GM21723 (cell line): ENCODE data around the gene ARSB.
"Not testable (repeated sequence)": the region's sequence is repeated elsewhere in the genome, so short reads cannot be mapped to it uniquely, and the experiment has no call there.

ENCODE experiments used
- ATAC-seq: cut with Tn5 transposase; IDR thresholded peaks from one replicate; pipeline ENCODE4 v1.9.1; 2021; ENCODE audit warnings: mild to moderate bottlenecking, moderate library complexity; ENCODE audit not compliant: unreplicated experiment

The ARSB gene

GRCh38 chr5:78851891-78852290 lies 133.2 kb downstream of the ARSB start:
- ATAC-seq = not testable (repeated sequence)

- ATAC-seq = no peak
These were observed 139.6 kb downstream of the ARSB start for GRCh38 chr5:78845470-78845869.

- ATAC-seq = no peak
These were observed 141.7 kb downstream of the ARSB start for GRCh38 chr5:78843436-78843835.

GRCh38 chr5:78841767-78842166 lies 143.3 kb downstream of the ARSB start:
- ATAC-seq = no peak

GRCh38 chr5:78838753-78839152 lies 146.4 kb downstream of the ARSB start:
- ATAC-seq = no peak

GRCh38 chr5:78837836-78838235 lies 147.3 kb downstream of the ARSB start:
- no peak for ATAC-seq

- ATAC-seq = no peak
These were observed 149.9 kb downstream of the ARSB start for GRCh38 chr5:78835176-78835575.

- ATAC-seq = no peak
These were observed 151.8 kb downstream of the ARSB start for GRCh38 chr5:78833284-78833683.

- no peak for ATAC-seq
These were observed 154.5 kb downstream of the ARSB start for GRCh38 chr5:78830528-78831046.

GRCh38 chr5:78829811-78830527 lies 155.1 kb downstream of the ARSB start:
- no peak for ATAC-seq

GRCh38 chr5:78827725-78828124 lies 157.4 kb downstream of the ARSB start:
- no peak for ATAC-seq

- ATAC-seq = no peak
These were observed 160.3 kb downstream of the ARSB start for GRCh38 chr5:78824831-78825281.

- ATAC-seq = no peak
These were observed 161.9 kb downstream of the ARSB start for GRCh38 chr5:78823196-78823595.

GRCh38 chr5:78821536-78822021 lies 163.5 kb downstream of the ARSB start:
- no peak for ATAC-seq

- ATAC-seq = no peak
These were observed 165.4 kb downstream of the ARSB start for GRCh38 chr5:78819707-78820106.

GRCh38 chr5:78819166-78819565 lies 165.9 kb downstream of the ARSB start:
- ATAC-seq = no peak

GRCh38 chr5:78816143-78816765 lies 168.9 kb downstream of the ARSB start:
- ATAC-seq = no peak

GRCh38 chr5:78813906-78814530 lies 171.1 kb downstream of the ARSB start:
- ATAC-seq = no peak

- no peak for ATAC-seq
These were observed 171.8 kb downstream of the ARSB start for GRCh38 chr5:78813286-78813685.

- ATAC-seq = no peak
These were observed 173.2 kb downstream of the ARSB start for GRCh38 chr5:78811866-78812265.

GRCh38 chr5:78811121-78811817 lies 173.8 kb downstream of the ARSB start:
- no peak for ATAC-seq
